Skeletal muscle tissue (tissue), 4 donors: Measurements from ENCODE around the gene LRP11. TPM values are rescaled to one million over a fixed set of nuclear protein-coding genes. Genes with fewer than 3 reads are reported as not detected.
"Not testable (repeated sequence)": the region's sequence is repeated elsewhere in the genome, so short reads cannot be mapped to it uniquely, and the experiment has no call there.

Experiments used
- H3K27ac ChIP-seq: one replicate; pipeline ENCODE4 v1.7.0; 2013; ENCODE audit warnings: mild to moderate bottlenecking, low read depth, low read length, inconsistent platforms
- H3K27me3 ChIP-seq, 3 donors: one replicate each; pipeline ENCODE4 v1.7.0; 2013; ENCODE audit warnings: low read length in 3 of 3; ENCODE audit not compliant: control insufficient read depth in 3 of 3, insufficient read depth in 3 of 3
- H3K36me3 ChIP-seq, 3 donors: one replicate each; pipeline ENCODE4 v1.7.0; 2013; ENCODE audit warnings: low read length in 3 of 3; ENCODE audit not compliant: control insufficient read depth in 3 of 3, insufficient read depth in 3 of 3
- H3K4me1 ChIP-seq, 3 donors: one replicate each; pipeline ENCODE4 v1.7.0; 2013; ENCODE audit warnings: low read length in 3 of 3, mild to moderate bottlenecking in 3 of 3; ENCODE audit not compliant: control insufficient read depth in 3 of 3, insufficient read depth in 3 of 3
- H3K4me3 ChIP-seq, 3 donors: one replicate each; pipeline ENCODE4 v1.7.0; 2013; ENCODE audit warnings: low read length in 3 of 3
- H3K9ac ChIP-seq, 3 donors: one replicate each; pipeline ENCODE4 v1.7.0; 2013; ENCODE audit warnings: low read length in 3 of 3, mild to moderate bottlenecking in 3 of 3, moderate library complexity in 2 of 3, low read depth in 1 of 3
- H3K9me3 ChIP-seq, 3 donors: one replicate each; pipeline ENCODE4 v1.7.0; 2013; ENCODE audit warnings: low read length in 3 of 3; ENCODE audit not compliant: control insufficient read depth in 3 of 3
- total RNA-seq: library from RNA; depleted of rRNA; stranded (reverse); fragments of >200 nt; gene quantifications from one replicate; pipeline ENCODE4 v1.2.3, GENCODE V29; 2014
- donor health status: Osteomylitis.

The LRP11 gene
- total RNA-seq, 1 donor from 2014 or later, result 15.7 TPM

DNA sequence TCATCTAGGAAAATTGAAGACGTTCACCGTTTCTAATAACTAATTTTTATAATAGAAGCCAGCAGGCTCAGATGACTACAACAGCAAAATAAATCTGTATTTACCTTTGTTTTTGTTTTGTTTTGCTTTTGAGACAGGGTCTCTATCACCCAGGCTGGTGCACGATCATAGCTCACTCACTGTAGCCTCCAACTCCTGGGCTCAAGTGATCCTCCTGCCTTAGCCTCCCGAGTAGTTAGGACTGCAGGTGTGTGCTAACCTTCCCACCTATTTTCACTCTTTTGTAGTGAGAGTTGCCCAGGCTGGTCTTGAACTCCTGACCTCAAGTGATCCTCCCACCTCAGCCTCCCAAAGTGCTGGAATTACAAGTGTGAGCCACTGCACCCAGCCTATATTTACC is 10.1 kb downstream of the LRP11 start:
- peaks cover 4 to 24% (median 6%) of the 10 kb centered on the region in 3 donors for H3K4me1 ChIP-seq
- not testable (repeated sequence) for H3K27me3 ChIP-seq, H3K4me3 ChIP-seq, H3K9ac ChIP-seq, H3K27ac ChIP-seq, H3K9me3 ChIP-seq, H3K36me3 ChIP-seq

DNA sequence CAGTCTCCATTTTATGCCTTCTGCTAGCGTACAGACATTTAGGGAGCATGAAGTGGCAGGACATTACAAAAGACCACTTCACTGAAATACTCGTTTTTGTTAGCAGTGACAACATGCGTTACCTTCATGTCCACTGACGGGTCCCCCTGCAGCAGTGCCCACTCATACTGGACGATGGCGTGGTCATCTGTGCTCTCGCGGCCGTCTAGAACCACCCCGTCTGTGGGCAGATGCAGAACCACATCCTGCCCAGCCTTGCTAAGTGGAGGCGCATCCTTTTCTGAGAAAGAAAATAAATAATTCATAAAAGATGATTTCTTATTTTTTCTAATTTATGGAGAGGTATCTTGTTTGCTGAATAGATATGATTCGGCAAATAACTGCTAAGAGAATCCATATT is 11.3 kb downstream of the LRP11 start:
- Histone ChIP-seq H3K4me3 (no peak overlapping the region), H3K9ac (no peak overlapping the region), H3K36me3 (peaks cover 0 to 10% (median 0%) of the 10 kb centered on the region in 3 donors), H3K27me3 (no peaks in the 10 kb centered on the region), H3K4me1 (peaks cover 4 to 25% (median 6%) of the 10 kb centered on the region in 3 donors), H3K27ac (peak overlapping the region; percentile 64), H3K9me3 (no peaks in the 10 kb centered on the region)

DNA sequence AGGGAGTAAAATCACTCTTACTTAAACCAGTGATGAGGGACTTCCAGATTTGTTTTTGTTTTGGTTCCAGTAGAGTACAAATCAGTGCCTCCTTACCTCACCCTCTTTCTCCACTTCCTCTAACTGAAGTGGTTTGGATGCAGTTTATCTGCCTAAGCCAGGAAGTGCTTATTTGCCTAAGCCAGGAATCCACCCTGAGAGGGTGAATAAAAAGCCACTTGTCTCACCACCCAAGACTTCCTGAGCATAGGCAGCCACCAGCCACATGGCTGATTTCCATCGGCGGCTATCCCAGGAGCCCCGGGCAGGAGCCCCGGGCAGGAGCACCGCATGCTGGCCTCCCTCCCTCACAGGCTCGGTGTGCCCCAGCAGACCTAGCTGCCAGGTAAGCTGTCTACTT is 12.0 kb downstream of the LRP11 start:
- Histone ChIP-seq H3K4me3 (peak overlapping the region in 1 of 3 donors; percentile 7), H3K36me3 (peaks cover 0 to 10% (median 0%) of the 10 kb centered on the region in 3 donors), H3K9ac (peak overlapping the region in 1 of 3 donors; percentile 12), H3K9me3 (no peaks in the 10 kb centered on the region), H3K27ac (peak overlapping the region; percentile 64), H3K4me1 (peaks cover 6 to 30% (median 9%) of the 10 kb centered on the region in 3 donors), H3K27me3 (no peaks in the 10 kb centered on the region)

DNA sequence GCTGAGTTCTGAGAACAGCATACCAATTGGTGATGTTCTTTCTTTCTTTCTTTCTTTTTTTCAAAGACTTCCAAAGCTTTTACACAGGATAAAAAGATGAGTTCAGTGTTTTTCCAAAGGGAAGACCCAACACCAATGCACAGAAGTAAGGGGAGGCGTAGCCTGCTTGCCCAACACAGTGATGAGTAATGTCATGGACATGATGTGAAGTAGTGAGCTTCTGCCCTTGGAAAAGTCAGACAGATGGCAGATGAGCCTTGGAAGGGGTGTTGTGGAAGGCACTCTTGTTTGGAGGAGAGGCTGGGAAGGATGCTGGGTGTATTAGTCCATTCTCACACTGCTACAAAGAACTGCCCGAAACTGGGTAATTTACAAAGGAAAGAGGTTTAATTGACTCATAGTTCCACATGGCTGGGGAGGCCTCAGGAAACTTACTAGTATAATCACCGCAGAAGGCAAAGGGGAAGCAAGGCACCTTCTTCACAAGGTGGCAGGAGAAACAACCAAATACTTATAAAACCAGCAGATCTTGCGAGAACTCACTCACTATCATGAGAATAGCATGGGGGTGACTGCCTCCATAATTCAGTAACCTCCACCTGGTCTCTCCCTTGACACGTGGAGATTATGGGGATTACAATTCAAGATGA is 12.6 kb downstream of the LRP11 start:
- peak overlapping the region; percentile 64 for H3K27ac ChIP-seq
- peaks cover 0 to 10% (median 0%) of the 10 kb centered on the region in 3 donors for H3K36me3 ChIP-seq
- H3K4me1 ChIP-seq, result peaks cover 10 to 27% (median 12%) of the 10 kb centered on the region in 3 donors
- no peaks in the 10 kb centered on the region for H3K27me3 ChIP-seq
- H3K9me3 ChIP-seq, result no peaks in the 10 kb centered on the region
- no peak overlapping the region for H3K4me3 ChIP-seq
- peak overlapping the region in 1 of 3 donors; percentile 12 for H3K9ac ChIP-seq

DNA sequence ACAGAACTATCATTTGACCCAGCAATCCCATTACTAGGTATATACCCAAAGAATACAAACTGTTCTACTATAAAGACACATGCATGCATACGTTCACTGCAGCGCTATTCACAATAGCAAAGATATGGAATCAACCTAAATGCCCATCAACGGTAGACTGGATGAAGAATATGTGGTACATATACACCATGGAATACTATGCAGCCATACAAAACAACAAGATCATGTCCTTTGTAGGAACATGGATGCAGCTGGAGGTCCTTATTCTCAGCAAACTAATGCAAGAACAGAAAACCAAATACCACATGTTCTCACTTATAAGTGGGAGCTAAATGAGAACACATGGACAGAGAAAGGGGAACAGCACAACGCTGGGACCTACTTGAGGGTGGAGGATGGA is 15.8 kb downstream of the LRP11 start:
- not testable (repeated sequence) for H3K27ac ChIP-seq, H3K36me3 ChIP-seq, H3K9me3 ChIP-seq, H3K4me3 ChIP-seq, H3K9ac ChIP-seq, H3K27me3 ChIP-seq
- peaks cover 22 to 40% (median 23%) of the 10 kb centered on the region in 3 donors for H3K4me1 ChIP-seq

DNA sequence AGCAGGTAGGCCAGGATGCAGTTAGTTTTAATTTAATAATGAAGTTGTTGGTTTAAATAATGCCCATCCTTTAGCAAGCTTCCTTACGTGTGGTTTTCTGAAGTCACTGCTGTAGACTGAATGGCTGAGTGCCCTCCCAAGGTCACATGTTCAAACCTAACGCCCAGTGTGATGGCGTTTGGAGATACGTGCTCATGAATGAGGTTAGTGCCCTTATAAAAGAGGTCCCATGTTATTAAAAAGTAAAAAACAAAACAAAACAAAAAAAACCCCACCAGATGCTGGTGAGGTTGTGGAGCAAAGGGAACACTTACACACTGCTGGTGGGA is 16.3 kb downstream of the LRP11 start:
- Histone ChIP-seq H3K27me3 (no peaks in the 10 kb centered on the region), H3K36me3 (peaks cover under 1 to 10% (median 2%) of the 10 kb centered on the region in 3 donors), H3K9me3 (no peaks in the 10 kb centered on the region), H3K9ac (no peak overlapping the region), H3K4me1 (peaks cover 22 to 40% (median 27%) of the 10 kb centered on the region in 3 donors), H3K27ac (peak overlapping the region; percentile 54), H3K4me3 (no peak overlapping the region)

DNA sequence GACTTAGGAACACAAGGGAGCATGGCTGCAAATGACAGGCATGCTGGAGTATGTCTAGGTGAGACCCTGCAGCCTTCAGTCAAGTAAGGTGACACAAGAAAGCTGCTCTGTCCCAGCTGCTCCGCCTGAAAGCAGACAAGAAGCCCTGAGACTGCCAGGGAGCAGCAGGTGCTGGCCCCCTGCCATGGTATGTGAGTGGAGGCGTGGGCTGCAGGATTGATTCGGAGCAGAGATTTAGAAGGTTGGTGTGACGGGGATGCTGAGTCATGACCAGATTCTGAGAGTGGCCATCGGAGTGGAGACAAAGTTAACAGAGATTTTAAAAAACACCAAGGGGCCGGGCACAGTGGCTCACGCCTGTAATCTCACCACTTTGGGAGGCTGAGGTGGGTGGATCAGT is 17.8 kb downstream of the LRP11 start:
- Histone ChIP-seq H3K4me3 (no peak overlapping the region), H3K27me3 (no peaks in the 10 kb centered on the region), H3K36me3 (peaks cover 2 to 14% (median 5%) of the 10 kb centered on the region in 3 donors), H3K4me1 (peaks cover 16 to 29% (median 23%) of the 10 kb centered on the region in 3 donors), H3K9me3 (no peaks in the 10 kb centered on the region), H3K9ac (peak overlapping the region in 2 of 3 donors; percentile 24 to 68), H3K27ac (peak overlapping the region; percentile 29)

DNA sequence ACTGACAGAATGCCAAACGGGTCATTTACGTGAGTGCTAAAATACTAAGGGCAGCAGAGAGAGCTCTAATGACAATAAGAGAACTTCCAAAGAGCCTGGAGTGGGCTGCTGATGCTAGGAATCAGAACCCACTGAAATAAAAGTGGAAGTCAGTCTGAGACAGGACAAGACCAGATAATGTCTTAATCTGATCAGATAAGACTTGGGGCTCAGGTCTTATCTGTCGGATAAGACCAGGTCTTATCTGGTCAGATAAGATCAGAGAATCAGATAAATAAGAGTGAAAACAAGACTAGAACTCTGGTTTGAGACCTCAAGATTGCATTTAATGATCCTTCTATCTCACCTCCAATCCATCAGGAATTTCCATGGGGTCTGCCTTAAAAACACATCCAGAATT is 18.6 kb downstream of the LRP11 start:
- Histone ChIP-seq H3K36me3 (peaks cover 2 to 8% (median 5%) of the 10 kb centered on the region in 3 donors), H3K9ac (peak overlapping the region in 1 of 3 donors; percentile 68), H3K27ac (peak overlapping the region; percentile 29), H3K27me3 (no peaks in the 10 kb centered on the region), H3K4me1 (peaks cover 16 to 35% (median 23%) of the 10 kb centered on the region in 3 donors), H3K9me3 (no peaks in the 10 kb centered on the region), H3K4me3 (no peak overlapping the region)

DNA sequence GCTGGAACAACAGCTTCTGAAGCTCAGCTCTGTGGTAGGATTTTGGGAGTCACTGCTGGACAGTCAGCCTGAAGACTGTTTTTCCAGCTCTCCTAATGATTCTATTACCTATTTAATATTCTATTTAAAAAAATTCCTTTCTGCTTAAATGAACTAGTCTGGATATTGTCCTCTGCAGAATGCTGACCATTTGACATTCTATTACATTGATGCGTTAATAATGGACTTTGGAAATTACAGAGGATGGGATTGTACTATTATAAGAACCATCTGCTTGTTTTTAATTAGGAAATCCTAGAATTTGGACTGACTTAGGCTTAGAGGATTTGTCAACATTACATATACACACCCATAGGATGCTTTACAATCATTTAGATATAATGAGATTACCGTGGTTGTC is 19.7 kb downstream of the LRP11 start:
- Histone ChIP-seq H3K4me1 (peaks cover 16 to 37% (median 23%) of the 10 kb centered on the region in 3 donors), H3K9me3 (no peaks in the 10 kb centered on the region), H3K4me3 (no peak overlapping the region), H3K36me3 (peaks cover 2 to 6% (median 5%) of the 10 kb centered on the region in 3 donors), H3K27me3 (no peaks in the 10 kb centered on the region), H3K27ac (no peak overlapping the region), H3K9ac (no peak overlapping the region)

DNA sequence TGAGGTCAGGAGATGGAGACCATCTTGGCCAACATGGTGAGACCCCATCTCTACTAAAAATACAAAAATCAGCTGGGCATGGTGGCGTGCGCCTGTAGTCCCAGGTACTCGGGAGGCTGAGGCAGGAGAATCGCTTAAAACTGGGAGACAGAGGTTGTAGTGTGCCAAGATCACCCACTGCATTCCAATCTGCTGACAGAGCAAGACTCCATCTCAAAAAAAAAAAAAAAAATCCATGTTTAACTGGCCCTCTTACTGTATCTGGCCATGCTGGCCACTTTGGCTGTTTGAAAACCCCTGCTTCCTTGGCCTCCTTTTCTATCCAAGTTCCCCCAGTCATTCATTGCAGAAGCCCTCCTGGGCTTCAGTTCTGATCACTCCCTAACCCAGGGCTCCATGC is 20.1 kb downstream of the LRP11 start:
- H3K4me3 ChIP-seq, H3K36me3 ChIP-seq, H3K9ac ChIP-seq, H3K27ac ChIP-seq, H3K27me3 ChIP-seq, H3K9me3 ChIP-seq: not testable (repeated sequence)
- peaks cover 16 to 37% (median 23%) of the 10 kb centered on the region in 3 donors for H3K4me1 ChIP-seq
